AML-193 (cell line): ENCODE data around the gene UGT2B28.
"Not testable (repeated sequence)": the region's sequence is repeated elsewhere in the genome, so short reads cannot be mapped to it uniquely, and the experiment has no call there.

ENCODE experiments used
- DNase-seq, 2 experiments: peaks; one replicate each; lab custom pipeline; 2025; lab: John Stamatoyannopoulos, UW

Gene UGT2B28

DNA sequence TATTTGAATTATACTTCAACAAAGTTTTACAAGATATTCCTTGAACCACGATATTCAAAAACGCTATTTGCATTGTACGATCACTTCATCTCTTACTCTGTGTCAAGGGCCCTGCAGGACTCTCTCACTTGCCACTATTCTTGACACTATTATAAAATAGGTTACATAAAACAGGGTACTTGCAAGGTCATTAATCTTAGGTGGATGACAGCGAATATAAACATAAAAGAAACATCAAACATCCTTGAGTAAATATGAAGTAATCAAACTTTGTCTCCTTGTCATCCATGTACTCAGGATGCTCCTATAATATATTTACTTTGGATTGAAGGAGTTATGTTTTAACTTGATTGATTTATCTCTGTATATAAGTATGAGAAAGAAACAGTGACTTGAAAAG, at the start of gene UGT2B28:
Gene UGT2B28, plus strand, starts transcription at position 395 of the 400 bp plus-strand sequence. CDS start 26 bp downstream, outside the sequence.
- not testable (repeated sequence) for DNase-seq

GRCh38 chr4:69239092-69239491, 41.2 kb upstream of the UGT2B28 start:
- no peak for DNase-seq

- DNase-seq: no peak
Measured at GRCh38 chr4:69239557-69240168, 40.6 kb upstream of the UGT2B28 start.

DNA sequence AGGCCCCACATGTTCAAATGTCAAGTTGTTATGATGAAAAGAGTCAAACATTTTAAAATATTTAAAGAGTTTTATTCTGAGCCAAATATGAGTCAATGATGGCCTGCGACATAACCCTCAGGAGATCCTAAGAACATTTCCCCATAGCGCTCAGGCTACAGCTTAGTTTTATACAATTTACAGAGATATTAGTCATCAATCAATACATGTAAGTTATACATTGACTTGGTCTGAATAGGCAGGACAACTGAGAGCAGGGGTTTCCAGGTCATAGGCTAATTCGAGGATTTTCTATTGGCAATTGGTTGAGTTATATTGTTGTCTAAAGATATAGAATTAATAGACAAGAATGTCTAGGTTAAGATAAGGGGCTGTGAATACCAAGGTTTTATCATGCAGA, 39.5 kb upstream of the UGT2B28 start:
- DNase-seq: not testable (repeated sequence)

DNA sequence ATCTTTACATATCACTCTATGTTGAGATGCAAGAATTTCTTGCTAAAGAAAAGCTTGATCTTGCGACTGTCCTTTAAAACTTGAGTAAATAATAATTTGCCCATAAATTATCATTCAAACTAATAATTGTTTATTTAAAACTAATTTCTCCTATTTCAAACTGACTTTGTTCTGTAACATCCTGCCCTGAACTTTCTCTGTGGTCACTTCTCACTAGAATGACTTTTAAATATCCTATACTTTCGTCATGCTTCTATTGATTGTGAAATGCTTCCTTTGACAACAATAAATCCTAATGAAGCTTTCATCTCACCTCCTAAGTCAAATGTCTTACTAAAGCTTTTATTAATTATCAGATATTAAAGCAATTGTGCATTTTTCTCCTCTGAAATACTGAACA, 38.5 kb upstream of the UGT2B28 start:
- DNase-seq: peak; percentile 13 to 43

DNA sequence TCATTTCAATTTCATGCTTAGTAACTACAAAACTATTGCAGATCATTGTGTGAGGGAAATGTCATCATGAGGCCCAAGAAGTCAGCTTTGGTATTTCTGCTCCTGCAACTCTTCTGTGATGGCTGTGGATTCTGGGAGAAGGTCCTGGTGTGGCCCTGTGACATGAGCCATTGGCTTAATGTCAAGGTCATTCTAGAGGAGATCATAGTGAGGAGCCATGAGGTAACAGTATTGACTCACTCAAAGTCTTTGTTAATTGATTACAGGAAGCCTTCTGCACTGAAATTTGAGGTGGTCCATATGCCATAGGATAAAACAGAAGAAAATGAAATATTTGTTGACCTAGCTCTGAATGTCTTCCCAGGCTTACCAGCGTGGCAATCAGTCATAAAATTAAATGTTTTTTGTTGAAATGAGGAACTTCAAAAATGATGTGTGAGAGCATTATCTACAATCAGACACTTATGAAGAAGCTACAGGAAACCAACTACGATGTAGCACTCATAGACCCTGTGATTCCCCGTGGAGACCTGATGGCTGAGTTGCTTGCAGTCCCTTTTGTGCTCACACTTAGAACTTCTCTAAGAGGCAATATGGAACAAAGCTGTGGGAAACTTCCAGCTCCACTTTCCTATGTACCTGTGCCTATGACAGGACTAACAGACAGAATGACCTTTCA, 37.6 kb upstream of the UGT2B28 start:
- not testable (repeated sequence) for DNase-seq

DNA sequence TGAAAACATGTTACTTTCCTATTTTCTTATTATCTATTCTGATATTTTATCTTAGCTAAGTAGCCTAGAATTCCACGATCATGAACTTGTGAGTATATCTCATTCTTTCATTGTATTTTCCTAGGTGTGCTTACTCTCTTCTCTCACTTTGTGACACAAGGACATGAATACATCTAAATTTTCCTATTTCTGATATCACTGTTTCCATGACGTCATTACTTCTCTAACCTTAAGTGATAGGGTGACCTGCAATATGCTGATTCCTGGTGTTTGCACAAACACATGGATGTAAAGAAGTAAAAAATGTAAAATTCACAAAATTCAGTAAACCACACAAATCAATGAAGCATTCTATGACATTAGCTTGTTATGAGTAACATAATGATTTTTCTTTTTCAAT, 29.4 kb upstream of the UGT2B28 start:
- DNase-seq: not testable (repeated sequence)

DNA sequence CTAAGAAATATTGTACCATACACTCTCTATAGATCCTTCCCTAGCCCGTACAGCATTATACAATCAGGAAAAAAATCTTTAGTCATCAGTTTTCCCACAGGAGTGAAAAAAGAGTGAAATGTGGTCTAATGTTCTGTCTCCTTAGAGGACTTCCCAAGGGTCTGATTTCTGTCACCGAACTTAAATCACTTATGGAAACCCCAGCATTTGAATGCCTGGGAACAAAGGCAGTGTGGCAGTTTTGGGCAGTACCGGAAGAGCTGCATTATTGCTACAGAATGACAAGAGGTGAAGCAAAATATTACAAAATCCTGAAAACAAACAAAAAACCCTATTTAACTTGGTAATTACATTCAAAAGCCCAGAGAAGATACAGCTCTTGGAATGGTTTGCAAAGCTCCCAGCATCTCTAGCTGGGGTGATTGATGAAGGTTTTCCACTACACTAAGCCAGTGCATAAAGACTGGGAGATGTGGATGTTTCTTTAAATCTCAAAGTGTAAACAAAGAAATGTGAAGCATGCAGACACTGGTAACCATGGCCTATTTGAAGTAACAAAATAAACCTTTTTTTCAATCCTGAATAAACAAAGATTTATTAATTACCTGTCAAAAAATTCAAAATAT, 27.0 kb upstream of the UGT2B28 start:
- DNase-seq: not testable (repeated sequence)

- not testable (repeated sequence) for DNase-seq
Measured at GRCh38 chr4:69268612-69269011, 11.7 kb upstream of the UGT2B28 start.

DNA sequence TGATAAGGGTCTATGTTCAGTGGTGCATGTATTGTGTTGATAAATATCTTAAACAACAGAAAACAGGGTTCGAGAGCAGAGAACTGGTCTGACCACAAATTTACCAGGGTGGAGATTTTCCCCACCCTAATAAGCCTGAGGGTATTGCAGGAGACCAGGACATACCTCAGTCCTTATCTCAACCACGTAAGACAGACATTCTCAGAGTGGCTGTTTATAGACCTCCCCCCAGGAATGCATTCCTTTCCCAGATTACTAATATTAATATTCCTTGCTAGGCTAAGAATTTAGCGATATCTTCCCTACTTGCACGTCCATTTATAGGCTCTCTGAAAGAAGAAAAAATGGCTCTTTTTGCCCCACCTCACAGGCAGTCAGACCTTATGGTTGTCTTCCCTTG, 16.1 kb downstream of the UGT2B28 start:
- DNase-seq: not testable (repeated sequence)

GRCh38 chr4:69308426-69309033, 28.3 kb downstream of the UGT2B28 start:
- DNase-seq: not testable (repeated sequence)

GRCh38 chr4:69309549-69310076, 29.3 kb downstream of the UGT2B28 start:
- DNase-seq: not testable (repeated sequence)

DNA sequence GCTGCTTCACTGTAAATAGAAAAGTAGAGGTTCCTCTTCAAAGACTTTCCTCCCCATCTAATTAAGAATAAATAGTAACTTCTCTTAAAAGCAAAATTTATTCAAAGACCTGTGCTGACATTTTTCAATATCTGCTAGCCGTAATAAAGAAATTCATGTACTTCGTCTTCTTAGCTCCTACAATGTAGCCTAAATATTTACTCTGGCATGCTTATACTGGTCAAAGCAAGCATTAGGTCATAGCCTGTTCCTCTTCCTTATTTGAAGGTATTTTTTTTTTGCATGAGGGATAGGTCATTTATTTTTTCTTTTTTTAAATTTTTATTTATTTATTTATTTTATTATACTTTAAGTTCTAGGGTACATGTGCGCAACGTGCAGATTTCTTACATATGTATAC, 30.0 kb downstream of the UGT2B28 start:
- DNase-seq: not testable (repeated sequence)

DNA sequence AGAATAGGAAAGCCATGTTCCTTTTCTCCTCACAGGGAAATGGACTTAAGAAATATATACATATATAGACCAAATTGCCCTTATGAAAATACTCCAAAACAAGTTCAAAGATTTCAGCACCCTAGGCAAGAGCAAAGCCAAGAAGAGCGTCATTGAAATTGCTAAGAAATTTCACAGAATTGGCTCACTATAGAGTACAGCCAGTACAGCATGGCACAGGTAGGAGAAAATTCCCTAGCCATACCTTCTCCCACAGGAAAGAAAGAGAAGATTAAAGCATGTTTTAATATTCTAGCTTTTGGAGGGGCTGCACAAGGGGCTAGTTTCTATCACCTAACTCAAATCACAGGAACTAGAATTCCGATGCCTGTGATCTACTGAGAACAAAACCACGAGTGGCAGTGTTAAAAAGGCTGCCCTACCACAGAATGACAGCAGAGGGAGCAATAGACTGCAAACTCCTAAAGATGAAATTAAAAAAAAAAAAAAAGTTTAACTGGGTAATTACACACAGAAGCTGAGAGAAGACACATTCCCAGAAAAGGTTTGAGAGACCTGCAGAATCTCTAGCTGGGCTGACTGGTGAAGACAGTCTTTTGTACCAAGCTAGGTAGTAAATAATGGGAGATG, 37.5 kb downstream of the UGT2B28 start:
- DNase-seq: peak; percentile 0

- no peak for DNase-seq
Measured at GRCh38 chr4:69321153-69321729, 41.0 kb downstream of the UGT2B28 start.

DNA sequence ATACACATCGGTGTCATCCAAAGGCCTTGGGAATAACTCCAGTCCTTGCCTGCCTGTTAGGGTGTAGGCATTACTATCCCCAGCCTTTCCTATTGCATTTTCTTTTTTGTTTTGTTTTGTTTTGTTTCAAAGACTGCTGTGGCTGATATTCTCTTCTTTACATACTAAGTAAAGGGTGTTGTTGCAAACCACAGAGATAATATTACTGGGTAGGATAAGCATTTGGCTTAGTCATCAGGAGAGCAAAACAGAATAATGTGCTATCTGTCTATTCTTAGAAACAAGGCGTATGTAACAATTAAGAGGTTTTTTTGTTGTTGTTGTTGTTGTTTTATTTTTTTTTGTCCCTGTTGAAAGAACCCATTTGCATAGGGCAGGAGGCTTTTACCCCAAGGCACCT, 41.8 kb downstream of the UGT2B28 start:
- no peak for DNase-seq

- no peak for DNase-seq
Measured at GRCh38 chr4:69323284-69323683, 43.0 kb downstream of the UGT2B28 start.

GRCh38 chr4:69330345-69331047, 50.2 kb downstream of the UGT2B28 start:
- DNase-seq: no peak

DNA sequence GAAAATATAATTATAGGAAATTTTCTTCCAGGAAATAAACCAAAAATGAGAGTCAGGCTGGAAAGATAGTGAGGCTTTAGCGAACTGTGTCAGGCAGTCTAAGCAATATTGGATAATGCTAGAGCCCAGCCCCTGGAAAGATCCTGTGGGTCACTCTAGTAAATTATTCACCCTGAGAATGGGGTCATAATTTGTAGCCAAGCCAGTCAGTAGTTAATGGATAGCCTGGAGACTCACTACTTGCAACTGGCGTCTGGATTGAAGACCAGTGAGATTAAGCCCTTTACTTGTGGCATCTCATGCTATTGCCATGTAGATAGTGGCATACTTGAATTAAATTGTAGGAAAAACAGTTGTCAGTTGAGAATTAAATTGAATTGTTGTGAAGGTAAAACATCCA, 51.0 kb downstream of the UGT2B28 start:
- not testable (repeated sequence) for DNase-seq

GRCh38 chr4:69335485-69335884, 55.2 kb downstream of the UGT2B28 start:
- DNase-seq: not testable (repeated sequence)

GRCh38 chr4:69343114-69343513, 62.8 kb downstream of the UGT2B28 start:
- DNase-seq: not testable (repeated sequence)
